Endothelial cell of umbilical vein (primary cell): ENCODE measurements around the gene TPBG. TPM values are rescaled to one million over a fixed set of nuclear protein-coding genes. Genes with fewer than 3 reads are reported as not detected.

Experiments
- BruUV-seq: library from RNA; stranded (reverse); fragments of 400-500 nt; replicated peaks from 2 replicates; lab custom pipeline; 2021; lab: Mats Ljungman, UMichigan
- CTCF ChIA-PET: fragments of 300-600, 350-600 bp; sonication (Branson Sonifier 250); formaldehyde crosslinking; loops from one replicate; lab custom pipeline; 2021; ENCODE audit warnings: antibody characterized with exemption, inconsistent platforms; lab: Charles Lee
- POLR2A ChIA-PET: fragments of 300-600, 350-600 bp; sonication (Branson Sonifier 250); formaldehyde crosslinking; loops from one replicate; lab custom pipeline; 2021; ENCODE audit warnings: antibody characterized with exemption, inconsistent platforms; lab: Charles Lee
- DNase-seq: peaks from one replicate; pipeline ENCODE4 v3.0.0-alpha.2; 2011; ENCODE audit warnings: low read depth, low spot score
- FAIRE-seq: peaks from 2 replicates; lab custom pipeline; 2011; peaks lifted over from hg19 to GRCh38; lab: Jason Lieb, UNC
- H2AFZ ChIP-seq: 2 replicates; pipeline ENCODE4 v1.6.0; 2012; ENCODE audit warnings: low read depth, low read length, control low read depth, inconsistent platforms
- H3K27ac ChIP-seq: 2 replicates; pipeline ENCODE4 v1.5.1; 2011; ENCODE audit warnings: low read depth, mild to moderate bottlenecking, control low read depth, low read length, moderate library complexity; ENCODE audit not compliant: insufficient read depth
- H3K27me3 ChIP-seq, 2 experiments: 2 replicates each; pipeline versions ENCODE4 v1.6.0 to v1.6.1; 2011; ENCODE audit warnings: low read length in 2 of 2, mixed read lengths in 1 of 2; ENCODE audit not compliant: control insufficient read depth in 2 of 2, insufficient read depth in 2 of 2
- H3K36me3 ChIP-seq, 2 experiments: 2 replicates in 1 of 2; 3 replicates in 1 of 2; pipeline ENCODE4 v1.5.1; 2011; ENCODE audit warnings: low read length in 2 of 2, mild to moderate bottlenecking in 1 of 2, moderate library complexity in 1 of 2; ENCODE audit not compliant: control insufficient read depth in 2 of 2, insufficient read depth in 2 of 2; ENCODE audit errors: extremely low read depth in 1 of 2
- H3K4me1 ChIP-seq: 3 replicates; pipeline ENCODE4 v1.5.1; 2011; ENCODE audit warnings: mild to moderate bottlenecking, low read length; ENCODE audit not compliant: control insufficient read depth, insufficient read depth; ENCODE audit errors: extremely low read depth
- H3K4me2 ChIP-seq: 2 replicates; pipeline ENCODE4 v1.6.1; 2011; ENCODE audit warnings: low read length, control low read depth, mixed read lengths; ENCODE audit not compliant: insufficient read depth
- H3K4me3 ChIP-seq, 3 experiments: fragments of 200-600 bp in 1 of 3; sonication (generic), shearing (Covaris generic) in 1 of 3; replicated peaks in 1 of 3; 2 replicates each; pipeline ENCODE4 v1.5.1; 2011 to 2016; ENCODE audit warnings: control low read depth in 3 of 3, low read length in 3 of 3, mild to moderate bottlenecking in 2 of 3, inconsistent platforms in 1 of 3, low read depth in 1 of 3, moderate library complexity in 1 of 3; ENCODE audit not compliant: insufficient read depth in 1 of 3
- H3K79me2 ChIP-seq: 2 replicates; pipeline ENCODE4 v1.6.0; 2012; ENCODE audit warnings: low read length, inconsistent platforms; ENCODE audit not compliant: control insufficient read depth, insufficient read depth
- H3K9ac ChIP-seq: replicated peaks from 2 replicates; pipeline ENCODE3; 2011; ENCODE audit warnings: low read length, control low read depth; ENCODE audit not compliant: insufficient read depth; ENCODE audit errors: extremely low read depth
- H3K9me1 ChIP-seq: replicated peaks from 3 replicates; pipeline ENCODE4 v1.6.0; 2011; ENCODE audit warnings: mild to moderate bottlenecking, low read length; ENCODE audit not compliant: control insufficient read depth, insufficient read depth; ENCODE audit errors: extremely low read depth
- H3K9me3 ChIP-seq: replicated peaks from 2 replicates; pipeline ENCODE4 v1.5.1; 2012; ENCODE audit warnings: low read length, inconsistent platforms; ENCODE audit not compliant: control insufficient read depth, insufficient read depth
- H4K20me1 ChIP-seq: replicated peaks from 2 replicates; pipeline ENCODE3; 2011; ENCODE audit warnings: mild to moderate bottlenecking, low read length; ENCODE audit not compliant: control insufficient read depth, insufficient read depth; ENCODE audit errors: extremely low read depth
- EZH2 ChIP-seq: IDR thresholded peaks from 2 replicates; pipeline ENCODE4 v1.6.1; 2012; ENCODE audit warnings: borderline replicate concordance, low read depth, mild to moderate bottlenecking, moderate library complexity, low read length, inconsistent platforms; ENCODE audit not compliant: severe bottlenecking
- FOS ChIP-seq: IDR thresholded peaks from 2 replicates; pipeline ENCODE4 v1.6.1; 2011; ENCODE audit warnings: mild to moderate bottlenecking, low read length, moderate library complexity, borderline replicate concordance; ENCODE audit not compliant: insufficient read depth
- GATA2 ChIP-seq: IDR thresholded peaks from 2 replicates; pipeline ENCODE4 v1.7.0; 2011; ENCODE audit warnings: low read depth, mild to moderate bottlenecking, moderate library complexity, mixed read lengths, low read length; ENCODE audit not compliant: insufficient read length, insufficient read depth
- JUN ChIP-seq: IDR thresholded peaks from 2 replicates; pipeline ENCODE4 v1.6.1; 2011; ENCODE audit warnings: borderline replicate concordance, low read depth; ENCODE audit not compliant: insufficient read length, insufficient read depth
- MYC ChIP-seq: IDR thresholded peaks from one replicate; pipeline ENCODE4 v1.6.1; 2011; ENCODE audit warnings: mild to moderate bottlenecking, low read depth, low read length
- POLR2A ChIP-seq: IDR thresholded peaks from 2 replicates; pipeline ENCODE4 v1.6.1; 2012; ENCODE audit warnings: low read depth, mild to moderate bottlenecking, control low read depth, low read length
- POLR2AphosphoS5 ChIP-seq: IDR thresholded peaks from 2 replicates; pipeline ENCODE4 v1.6.1; 2012; ENCODE audit warnings: low read depth, mild to moderate bottlenecking, control low read depth, low read length, moderate library complexity; ENCODE audit not compliant: insufficient read depth
- dilution Hi-C: fragments of 300-500 bp; cut with MboI; formaldehyde crosslinking; loops from one replicate; pipeline ENCODE4 v1.15.0; 2019; ENCODE audit warnings: low sequenced_read_pairs; ENCODE audit not compliant: extremely low pct_ligation_motif_present
- intact Hi-C: fragments of 100-400 bp; cut with micrococcal nuclease; formaldehyde crosslinking; loops from one replicate; pipeline ENCODE4 v1.10.0; 2022
- polyA plus RNA-seq, 4 experiments: library from polyadenylated mRNA; depleted of rRNA in 3 of 4; stranded (reverse) in 3 of 4; unstranded in 1 of 4; fragments of >200 nt; gene quantifications; 2 replicates each; pipeline versions ENCODE4 v1.2.1 to v1.2.3, GENCODE V29; 2011 to 2012; ENCODE audit warnings: missing spikeins in 1 of 4
- total RNA-seq: library from RNA; stranded (reverse); gene quantifications from 2 replicates; pipeline ENCODE4 v1.2.3, GENCODE V29; 2021
- TF ChIP-seq, protein P1 (sequence below), 2 donors: IDR thresholded peaks; 1 replicate in 1 of 2; 2 replicates in 1 of 2; pipeline ENCODE4 v1.5.1; 2011; ENCODE audit warnings: low read length in 2 of 2, mild to moderate bottlenecking in 2 of 2, moderate library complexity in 2 of 2, control low read depth in 1 of 2, inconsistent platforms in 1 of 2, low read depth in 1 of 2; ENCODE audit not compliant: insufficient read depth in 1 of 2; ENCODE audit errors: extremely low read depth in 1 of 2
- TF ChIP-seq, protein P2 (sequence below): IDR thresholded peaks from 2 replicates; pipeline ENCODE4 v1.6.1; 2011; ENCODE audit not compliant: insufficient read depth, insufficient read length

TPBG gene
- total and polyA plus RNA-seq, 2 donors (not counting 3 experiments of a cell fraction or from before 2014, with no cell fraction given) = 7.5 to 9.0 TPM

DNA sequence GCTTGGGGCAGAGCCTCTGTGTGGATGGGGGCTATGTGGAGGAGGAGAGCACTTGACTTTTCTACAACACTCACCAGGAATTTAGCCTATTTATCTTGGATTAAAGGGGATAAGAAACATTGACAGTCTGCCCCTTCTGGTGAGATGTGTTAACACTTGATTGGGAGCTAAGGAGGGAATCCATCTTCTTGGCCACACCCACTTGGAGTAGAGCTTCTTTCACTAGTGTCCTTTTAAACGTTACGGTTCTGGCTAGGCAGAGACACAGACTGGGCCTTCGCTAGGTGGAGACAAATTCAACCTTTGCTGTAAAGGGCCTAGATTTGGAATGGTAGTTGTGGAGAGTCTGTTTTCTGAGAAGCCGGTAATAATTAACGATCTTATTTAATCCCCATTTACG is 15.5 kb upstream of the TPBG start:
- Histone ChIP-seq H2AFZ (no peak overlapping the region), H3K4me3 (no peak overlapping the region), H3K79me2 (no peaks in the 10 kb centered on the region), H3K9me1 (no peaks in the 10 kb centered on the region), H3K36me3 (no peaks in the 10 kb centered on the region), H3K4me1 (no peaks in the 10 kb centered on the region), H4K20me1 (no peaks in the 10 kb centered on the region), H3K9ac (no peak overlapping the region), H3K4me2 (no peak overlapping the region), H3K27ac (no peak overlapping the region), H3K27me3 (peaks cover 0 to 1% of the 10 kb centered on the region in 2 experiments), H3K9me3 (no peaks in the 10 kb centered on the region)
- FAIRE-seq = no peak
- TF ChIP-seq MYC = no peak
- TF ChIP-seq POLR2AphosphoS5 = no peak
- TF ChIP-seq, protein P1, sequence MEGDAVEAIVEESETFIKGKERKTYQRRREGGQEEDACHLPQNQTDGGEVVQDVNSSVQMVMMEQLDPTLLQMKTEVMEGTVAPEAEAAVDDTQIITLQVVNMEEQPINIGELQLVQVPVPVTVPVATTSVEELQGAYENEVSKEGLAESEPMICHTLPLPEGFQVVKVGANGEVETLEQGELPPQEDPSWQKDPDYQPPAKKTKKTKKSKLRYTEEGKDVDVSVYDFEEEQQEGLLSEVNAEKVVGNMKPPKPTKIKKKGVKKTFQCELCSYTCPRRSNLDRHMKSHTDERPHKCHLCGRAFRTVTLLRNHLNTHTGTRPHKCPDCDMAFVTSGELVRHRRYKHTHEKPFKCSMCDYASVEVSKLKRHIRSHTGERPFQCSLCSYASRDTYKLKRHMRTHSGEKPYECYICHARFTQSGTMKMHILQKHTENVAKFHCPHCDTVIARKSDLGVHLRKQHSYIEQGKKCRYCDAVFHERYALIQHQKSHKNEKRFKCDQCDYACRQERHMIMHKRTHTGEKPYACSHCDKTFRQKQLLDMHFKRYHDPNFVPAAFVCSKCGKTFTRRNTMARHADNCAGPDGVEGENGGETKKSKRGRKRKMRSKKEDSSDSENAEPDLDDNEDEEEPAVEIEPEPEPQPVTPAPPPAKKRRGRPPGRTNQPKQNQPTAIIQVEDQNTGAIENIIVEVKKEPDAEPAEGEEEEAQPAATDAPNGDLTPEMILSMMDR (IDR thresholded peaks at IDR 0.05; ENCODE audit: extremely low read depth in 1 of 2, insufficient read depth in 1 of 2, low read depth in 1 of 2, low read length in 2 of 2) = no peak
- TF ChIP-seq, protein P2, sequence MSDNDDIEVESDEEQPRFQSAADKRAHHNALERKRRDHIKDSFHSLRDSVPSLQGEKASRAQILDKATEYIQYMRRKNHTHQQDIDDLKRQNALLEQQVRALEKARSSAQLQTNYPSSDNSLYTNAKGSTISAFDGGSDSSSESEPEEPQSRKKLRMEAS = no peak
- TF ChIP-seq GATA2 = no peak
- no peak for TF ChIP-seq FOS
- no peak for TF ChIP-seq JUN
- TF ChIP-seq POLR2A = no peak
- no peak for TF ChIP-seq EZH2
- dilution Hi-C loops = no loop called here
- intact Hi-C loops = no loop called here
- no TSS peak for BruUV-seq
- no peak for DNase-seq
- ChIA-PET CTCF (interaction anchor here (1.2 to 1.3 kb wide), 2 partner anchors 14 to 15 kb away, joined by 3 to 5 read pairs; no protein-coding TSS in a partner anchor), POLR2A (no interaction called here)
